CD14-positive monocyte (primary cell): ENCODE measurements around the gene SLC12A6. TPM values are rescaled to one million over a fixed set of nuclear protein-coding genes. Genes with fewer than 3 reads are reported as not detected.
"Not testable (repeated sequence)": the region's sequence is repeated elsewhere in the genome, so short reads cannot be mapped to it uniquely, and the experiment has no call there.

Experiments
- DNase-seq, 3 donors: peaks; one replicate each; pipeline ENCODE4 v3.0.0-alpha.2; 2011 to 2022
- H2AFZ ChIP-seq: 2 replicates; pipeline ENCODE4 v1.6.0; 2012; ENCODE audit warnings: mild to moderate bottlenecking, low read depth, low read length, inconsistent platforms; ENCODE audit not compliant: insufficient read depth, poor library complexity, severe bottlenecking
- H3K27ac ChIP-seq, 2 donors: 1 replicate in 1 of 2; 2 replicates in 1 of 2; pipeline ENCODE4 v1.5.1; 2012 to 2013; ENCODE audit warnings: low read length in 2 of 2, control low read depth in 1 of 2, inconsistent platforms in 1 of 2, low read depth in 1 of 2, mild to moderate bottlenecking in 1 of 2
- H3K27me3 ChIP-seq, 2 donors: one replicate each; pipeline versions ENCODE4 v1.6.0 to v1.6.1; 2011 to 2013; ENCODE audit warnings: low read length in 2 of 2; ENCODE audit not compliant: control insufficient read depth in 2 of 2, insufficient read depth in 2 of 2
- H3K36me3 ChIP-seq, 2 donors: replicated peaks in 1 of 2; 1 replicate in 1 of 2; 2 replicates in 1 of 2; pipeline versions ENCODE4 v1.5.1 to v1.6.1; 2012 to 2013; ENCODE audit warnings: low read length in 2 of 2, control low read depth in 1 of 2, inconsistent platforms in 1 of 2, mild to moderate bottlenecking in 1 of 2; ENCODE audit not compliant: insufficient read depth in 2 of 2, control insufficient read depth in 1 of 2
- H3K4me1 ChIP-seq, 2 donors: 1 replicate in 1 of 2; 2 replicates in 1 of 2; pipeline versions ENCODE4 v1.5.1 to v1.6.1; 2012 to 2013; ENCODE audit warnings: low read length in 2 of 2, control low read depth in 1 of 2, inconsistent platforms in 1 of 2, mild to moderate bottlenecking in 1 of 2, moderate library complexity in 1 of 2; ENCODE audit not compliant: insufficient read depth in 2 of 2, control insufficient read depth in 1 of 2
- H3K4me2 ChIP-seq: replicated peaks from 2 replicates; pipeline ENCODE3; 2012; ENCODE audit warnings: low read length, moderate library complexity, mild to moderate bottlenecking; ENCODE audit not compliant: poor library complexity, severe bottlenecking; ENCODE audit errors: extremely low read depth
- H3K4me3 ChIP-seq, 3 experiments: fragments of 200-600 bp in 1 of 3; sonication (generic) in 1 of 3; replicated peaks in 1 of 3; 1 replicate in 2 of 3; 2 replicates in 1 of 3; pipeline ENCODE4 v1.5.1; 2011 to 2013; ENCODE audit warnings: low read length in 3 of 3, mild to moderate bottlenecking in 3 of 3, control low read depth in 2 of 3, low read depth in 2 of 3, inconsistent platforms in 1 of 3, moderate library complexity in 1 of 3
- H3K79me2 ChIP-seq: 2 replicates; pipeline ENCODE4 v1.6.0; 2012; ENCODE audit warnings: mild to moderate bottlenecking, control low read depth, inconsistent platforms, low read length, moderate library complexity; ENCODE audit not compliant: insufficient read depth
- H3K9ac ChIP-seq: 2 replicates; pipeline ENCODE4 v1.6.0; 2017; ENCODE audit warnings: low read length, mild to moderate bottlenecking; ENCODE audit not compliant: insufficient read depth, poor library complexity, severe bottlenecking
- H3K9me3 ChIP-seq, 2 donors: replicated peaks in 1 of 2; 1 replicate in 1 of 2; 2 replicates in 1 of 2; pipeline versions ENCODE4 v1.5.1 to v1.6.1; 2012 to 2013; ENCODE audit warnings: low read length in 2 of 2, control low read depth in 1 of 2; ENCODE audit not compliant: control insufficient read depth in 1 of 2, insufficient read depth in 1 of 2
- H4K20me1 ChIP-seq: 2 replicates; pipeline ENCODE4 v1.6.0; 2012; ENCODE audit warnings: mild to moderate bottlenecking, low read length, control low read depth, moderate library complexity; ENCODE audit not compliant: insufficient read depth
- H3K27ac Mint-ChIP-seq, 7 donors: one replicate each; pipeline ENCODE4 v1.8.0; 2020; ENCODE audit warnings: mild to moderate bottlenecking in 7 of 7, mixed read lengths in 7 of 7, moderate library complexity in 6 of 7, inconsistent platforms in 2 of 7
- H3K27me3 Mint-ChIP-seq, 3 donors: one replicate each; pipeline ENCODE4 v1.8.0; 2021 to 2022; ENCODE audit warnings: low read depth in 3 of 3, mild to moderate bottlenecking in 3 of 3, mixed read lengths in 3 of 3, moderate library complexity in 3 of 3, inconsistent platforms in 1 of 3
- H3K36me3 Mint-ChIP-seq, 2 donors: one replicate each; pipeline ENCODE4 v1.8.0; 2020; ENCODE audit warnings: mixed read lengths in 2 of 2, inconsistent platforms in 1 of 2, mild to moderate bottlenecking in 1 of 2
- H3K4me1 Mint-ChIP-seq: one replicate; pipeline ENCODE4 v1.8.0; 2020; ENCODE audit warnings: mild to moderate bottlenecking, mixed read lengths
- H3K4me3 Mint-ChIP-seq, 2 donors: one replicate each; pipeline ENCODE4 v1.8.0; 2020; ENCODE audit warnings: mild to moderate bottlenecking in 2 of 2, mixed read lengths in 2 of 2, moderate library complexity in 1 of 2
- H3K9me3 Mint-ChIP-seq, 7 donors: one replicate each; pipeline ENCODE4 v1.8.0; 2020 to 2022; ENCODE audit warnings: mixed read lengths in 7 of 7, mild to moderate bottlenecking in 6 of 7, moderate library complexity in 6 of 7, inconsistent platforms in 2 of 7
- CTCF ChIP-seq: fragments of 200-600 bp; IDR thresholded peaks from one replicate; pipeline ENCODE4 v1.8.0; 2022; ENCODE audit warnings: antibody characterized with exemption, mild to moderate bottlenecking
- WGBS: methylation state at CpG from one replicate; pipeline ENCODE4 v1.1.5; 2013; ENCODE audit warnings: missing lambda C conversion rate; ENCODE audit not compliant: insufficient coverage; 5-methylcytosine and 5-hydroxymethylcytosine counted together
- intact Hi-C, 2 donors: fragments of 100-400 bp; cut with micrococcal nuclease; formaldehyde crosslinking; loops; one replicate each; pipeline versions ENCODE4 v1.15.0 to v1.15.1; 2023
- polyA plus RNA-seq, 3 donors: library from polyadenylated mRNA; depleted of rRNA in 1 of 3; unstranded in 2 of 3; stranded (reverse) in 1 of 3; fragments of 300-500 nt in 2 of 3; fragments of >200 nt in 1 of 3; fragmentation: Illumina TruSeq in 2 of 3; gene quantifications; 1 replicate in 2 of 3; 2 replicates in 1 of 3; pipeline ENCODE4 v1.2.3, GENCODE V29; 2012 to 2021

The SLC12A6 gene
- polyA plus RNA-seq, 3 donors: 5.4 to 80.0 (median 8.0) TPM

GRCh38 chr15:34376856-34377255 lies 39.3 kb upstream of the SLC12A6 start:
- DNase-seq: no peak
- no peaks in the 10 kb centered on the region for H3K79me2 ChIP-seq
- H3K4me1 ChIP-seq: no peaks in the 10 kb centered on the region
- H3K4me2 ChIP-seq: no peak overlapping the region
- Mint-ChIP-seq H3K27me3 (peaks cover 0 to 7% (median 2%) of the 10 kb centered on the region in 3 donors), H3K4me1 (no peaks in the 10 kb centered on the region), H3K9me3 (no peaks in the 10 kb centered on the region), H3K27ac (no peak overlapping the region), H3K36me3 (no peaks in the 10 kb centered on the region), H3K4me3 (no peak overlapping the region)
- no peaks in the 10 kb centered on the region for H3K9me3 ChIP-seq
- no CpG with 5 or more reads among the region's 2 CpGs for WGBS
- H3K36me3 ChIP-seq: no peaks in the 10 kb centered on the region
- H3K27ac ChIP-seq: no peak overlapping the region
- H2AFZ ChIP-seq: no peak overlapping the region
- H4K20me1 ChIP-seq: no peaks in the 10 kb centered on the region
- H3K27me3 ChIP-seq: no peaks in the 10 kb centered on the region
- no peak for TF ChIP-seq CTCF
- H3K4me3 ChIP-seq: no peak overlapping the region
- intact Hi-C loops: no loop called here
- no peak overlapping the region for H3K9ac ChIP-seq

- H3K4me3 ChIP-seq, H3K9me3 ChIP-seq, DNase-seq, H3K4me1 ChIP-seq, H3K36me3 Mint-ChIP-seq, H4K20me1 ChIP-seq, H3K4me3 Mint-ChIP-seq, H3K9me3 Mint-ChIP-seq, H3K9ac ChIP-seq, H3K27me3 Mint-ChIP-seq, H2AFZ ChIP-seq, H3K27ac Mint-ChIP-seq, H3K79me2 ChIP-seq, H3K4me1 Mint-ChIP-seq, H3K27me3 ChIP-seq, H3K36me3 ChIP-seq, H3K4me2 ChIP-seq, H3K27ac ChIP-seq, intact Hi-C loops: not testable (repeated sequence)
- WGBS: no CpG with 5 or more reads among the region's 2 CpGs
These were observed 38.0 kb upstream of the SLC12A6 start for GRCh38 chr15:34375541-34375940.
